Hematopoietic multipotent progenitor cell treated with erythropoietin and hydrocortisone succinate and interleukin-3 and kit ligand, for 4 days (in vitro differentiated cells): Measurements from ENCODE around the gene CPT1A.

Source experiments
- DNase-seq: peaks from one replicate; pipeline ENCODE4 v3.0.0-alpha.2; 2015

Gene CPT1A

DNA sequence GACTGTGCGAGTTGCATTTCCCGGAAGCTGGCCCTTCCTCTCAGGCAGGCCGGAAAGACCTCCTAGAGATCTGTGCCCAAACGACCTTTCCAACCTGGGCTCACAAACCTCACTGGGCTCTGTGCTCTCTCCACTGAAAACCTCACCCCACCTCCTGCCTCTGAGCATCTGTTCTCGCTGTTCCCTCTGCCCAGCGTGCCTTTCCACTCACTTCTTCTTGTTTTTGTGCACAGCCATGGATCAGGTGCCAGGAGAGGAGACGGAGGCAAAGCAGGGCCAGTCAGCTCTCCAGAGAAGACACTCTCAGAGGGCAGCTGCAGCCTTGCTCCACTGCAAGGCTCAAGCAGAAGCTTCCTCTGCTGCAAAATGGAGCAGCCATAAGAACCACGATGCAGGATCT lies 10.9 kb upstream of the CPT1A start:
- DNase-seq: no peak

DNA sequence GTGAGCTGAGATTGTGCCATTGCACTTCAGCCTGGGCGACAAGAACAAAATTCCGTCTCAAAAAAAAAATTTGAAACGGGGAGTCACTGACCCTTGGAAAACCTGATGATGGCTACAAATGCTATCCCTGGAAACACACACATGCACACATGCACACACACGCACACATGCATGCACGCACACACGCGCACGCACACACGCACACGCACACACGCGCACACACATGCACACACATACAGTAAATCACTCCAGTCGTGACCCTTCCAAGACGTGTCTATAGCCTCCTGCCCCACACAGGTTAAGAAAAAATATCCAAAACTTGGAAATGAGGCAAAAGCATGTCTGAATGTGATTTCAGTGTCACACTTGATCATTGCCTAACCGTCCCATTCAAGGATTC lies 6.7 kb upstream of the CPT1A start:
- no peak for DNase-seq

DNA sequence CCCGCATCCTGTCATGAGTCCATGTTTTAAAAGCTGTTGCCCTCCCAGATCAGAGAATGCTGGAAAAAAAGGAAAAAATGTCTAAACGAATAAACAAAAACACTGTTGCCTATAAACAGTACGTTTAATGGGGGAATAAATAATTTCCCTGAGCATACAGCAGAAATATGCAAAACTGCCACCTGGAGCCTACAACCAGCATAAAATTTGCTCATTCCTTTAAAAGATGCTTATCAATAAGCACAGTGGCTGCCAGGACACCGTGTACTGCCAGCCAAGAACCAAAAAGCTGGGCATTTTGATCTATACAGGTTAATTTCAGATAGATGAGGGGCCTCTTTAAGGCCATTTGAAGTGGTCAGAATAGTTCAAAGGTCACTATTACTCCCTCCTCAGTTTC lies 5.7 kb upstream of the CPT1A start:
- DNase-seq: no peak

DNA sequence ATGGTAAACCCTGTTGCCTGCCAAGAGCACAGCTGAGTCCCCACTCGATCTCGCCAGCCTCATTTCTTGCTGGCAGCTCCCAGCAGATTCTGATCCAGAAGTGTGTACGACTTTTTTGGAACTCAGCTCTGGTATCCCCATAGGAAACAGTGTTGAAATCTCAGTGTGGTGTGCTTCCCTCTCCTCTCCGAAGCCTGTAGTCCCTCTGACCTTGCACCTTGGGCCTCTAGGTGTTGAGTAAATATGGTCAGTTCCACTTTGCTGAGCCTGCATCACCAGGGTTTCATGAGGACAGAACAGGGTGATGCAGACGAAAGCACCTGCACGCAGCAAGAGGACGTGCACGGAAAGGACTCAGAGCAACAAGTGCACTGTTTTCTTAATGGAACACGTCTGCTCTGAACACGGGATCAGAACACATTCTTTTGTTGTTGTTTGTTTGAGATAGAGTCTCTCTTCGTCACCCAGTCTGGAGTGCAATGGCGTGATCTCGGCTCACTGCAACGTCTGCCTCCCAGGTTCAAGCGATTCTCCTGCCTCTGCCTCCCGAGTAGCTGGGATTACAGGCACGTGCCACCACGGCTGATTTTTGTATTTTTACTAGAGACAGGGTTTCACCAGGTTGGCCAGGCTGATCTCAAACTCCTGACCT lies 3.8 kb upstream of the CPT1A start:
- no peak for DNase-seq

DNA sequence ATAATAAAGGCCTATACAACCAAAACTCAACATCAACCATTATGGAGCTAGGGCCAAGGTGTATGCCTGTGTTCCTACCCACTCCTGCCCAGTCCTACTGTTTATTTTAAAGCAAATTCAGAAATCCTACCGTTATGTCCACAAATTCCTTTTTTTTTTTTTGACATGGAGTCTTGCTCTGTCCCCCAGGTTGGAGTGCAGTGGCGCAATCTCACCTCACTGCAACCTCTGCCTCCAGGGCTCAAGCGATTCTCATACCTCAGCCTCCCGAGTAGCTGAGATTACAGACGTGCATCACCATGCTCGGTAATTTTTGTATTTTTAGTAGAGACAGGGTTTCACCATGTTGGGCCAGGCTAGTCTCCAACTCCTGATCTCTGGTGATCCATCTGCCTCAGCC lies 3.1 kb upstream of the CPT1A start:
- no peak for DNase-seq

DNA sequence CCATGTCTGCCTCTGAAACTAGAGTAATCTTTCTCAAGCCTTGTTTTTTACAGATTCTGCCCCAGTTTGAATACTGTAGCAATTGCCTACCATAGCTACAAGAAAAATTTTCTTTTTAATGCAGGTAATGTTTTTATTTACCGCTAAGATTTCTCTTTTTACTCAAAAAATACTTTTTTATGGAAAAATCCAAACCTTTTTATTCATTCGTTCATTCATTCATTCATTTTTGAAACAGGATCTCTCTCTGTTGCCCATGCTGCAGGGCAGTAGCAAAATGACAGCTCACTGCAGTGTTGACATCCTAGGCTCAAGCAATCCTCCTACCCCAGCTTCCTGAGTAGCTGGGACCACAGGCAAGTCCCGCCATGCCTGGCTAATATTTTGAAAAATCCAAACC lies 2.7 kb upstream of the CPT1A start:
- no peak for DNase-seq

DNA sequence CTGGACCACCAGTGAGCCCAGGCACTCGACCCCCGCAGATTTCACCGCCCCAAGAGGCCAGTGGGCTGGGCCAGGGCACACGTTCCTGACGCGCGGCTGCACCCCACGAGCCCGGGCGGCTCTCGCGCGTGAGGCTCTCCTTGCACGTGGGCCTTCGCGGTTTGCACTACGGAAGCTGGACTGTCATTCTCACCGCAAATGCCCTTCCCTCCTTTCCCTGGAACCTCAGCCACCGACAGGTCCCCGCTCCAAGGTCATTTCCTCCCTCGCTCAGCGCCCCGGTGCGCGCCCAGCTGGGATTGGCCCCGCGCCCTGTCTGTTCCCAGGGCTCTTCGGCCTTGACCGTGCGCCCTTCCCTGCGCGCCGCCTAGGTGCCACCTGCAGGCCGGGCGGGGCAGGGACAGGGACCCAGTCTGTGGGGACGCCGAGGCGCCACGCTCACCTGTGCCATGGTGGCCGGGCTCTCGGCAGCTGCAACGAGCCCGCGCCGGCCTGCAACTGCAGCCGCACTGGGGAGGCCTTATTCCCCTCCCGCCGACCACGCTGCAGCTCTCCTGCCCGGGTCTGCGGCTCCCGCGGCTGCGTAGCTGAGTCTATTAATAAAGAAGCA lies 2.1 kb upstream of the CPT1A start:
- peak; percentile 91 for DNase-seq

DNA sequence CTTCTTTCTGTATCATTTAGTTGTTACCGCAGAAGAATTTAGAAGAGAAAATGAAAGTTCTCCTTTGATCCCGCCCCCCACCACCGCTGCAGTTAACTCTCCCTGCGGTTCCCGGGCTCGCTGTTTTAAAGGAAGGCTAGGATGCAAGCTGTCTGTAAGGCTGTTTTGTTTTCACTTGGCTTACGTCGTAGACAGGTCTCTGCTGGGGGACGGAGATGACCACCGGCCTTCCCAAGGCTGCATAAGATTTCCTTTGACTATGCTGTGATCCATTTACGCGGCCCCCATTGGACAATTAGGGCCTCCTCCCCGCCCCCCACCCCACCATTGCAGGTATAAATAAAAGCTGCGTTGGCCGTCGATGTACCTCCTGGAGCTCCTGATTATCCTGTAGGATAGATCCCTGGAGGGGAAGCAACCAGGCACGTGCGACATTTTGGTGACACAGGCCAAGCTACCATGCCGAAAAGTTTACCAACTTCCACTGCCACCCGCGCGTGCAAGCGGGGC lies 1.4 kb upstream of the CPT1A start:
- peak; percentile 89 for DNase-seq

DNA sequence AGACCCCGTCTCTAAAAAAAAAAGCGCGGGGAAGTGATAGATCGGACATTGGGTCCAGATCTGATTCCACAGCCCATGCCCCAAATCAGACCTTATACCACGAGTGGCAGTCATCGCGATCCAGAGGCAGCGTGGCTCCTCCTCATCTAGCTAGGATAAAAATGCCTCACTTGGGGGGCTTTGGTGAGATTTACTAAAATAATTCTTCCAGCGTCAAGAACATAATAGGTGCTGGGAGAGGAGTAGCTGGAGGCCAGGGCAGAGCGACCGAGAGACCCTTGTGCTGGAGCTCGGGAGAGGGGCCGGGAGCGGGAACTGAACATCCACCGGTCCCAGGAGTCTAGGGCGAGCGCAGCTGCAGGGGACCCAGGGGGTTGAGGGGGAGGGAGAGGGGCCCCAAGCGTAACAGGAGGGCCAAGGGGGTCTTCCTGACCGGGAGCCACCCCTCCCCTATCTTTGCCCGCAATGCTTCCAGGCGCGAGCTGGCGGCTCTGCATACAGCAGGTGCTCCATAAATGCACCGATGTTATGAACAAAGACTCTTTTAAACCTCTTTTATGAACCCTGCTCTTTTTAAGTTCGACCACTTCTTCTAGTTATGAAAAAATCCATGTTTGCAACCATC lies 823 bp upstream of the CPT1A start:
- peak; percentile 29 for DNase-seq

DNA sequence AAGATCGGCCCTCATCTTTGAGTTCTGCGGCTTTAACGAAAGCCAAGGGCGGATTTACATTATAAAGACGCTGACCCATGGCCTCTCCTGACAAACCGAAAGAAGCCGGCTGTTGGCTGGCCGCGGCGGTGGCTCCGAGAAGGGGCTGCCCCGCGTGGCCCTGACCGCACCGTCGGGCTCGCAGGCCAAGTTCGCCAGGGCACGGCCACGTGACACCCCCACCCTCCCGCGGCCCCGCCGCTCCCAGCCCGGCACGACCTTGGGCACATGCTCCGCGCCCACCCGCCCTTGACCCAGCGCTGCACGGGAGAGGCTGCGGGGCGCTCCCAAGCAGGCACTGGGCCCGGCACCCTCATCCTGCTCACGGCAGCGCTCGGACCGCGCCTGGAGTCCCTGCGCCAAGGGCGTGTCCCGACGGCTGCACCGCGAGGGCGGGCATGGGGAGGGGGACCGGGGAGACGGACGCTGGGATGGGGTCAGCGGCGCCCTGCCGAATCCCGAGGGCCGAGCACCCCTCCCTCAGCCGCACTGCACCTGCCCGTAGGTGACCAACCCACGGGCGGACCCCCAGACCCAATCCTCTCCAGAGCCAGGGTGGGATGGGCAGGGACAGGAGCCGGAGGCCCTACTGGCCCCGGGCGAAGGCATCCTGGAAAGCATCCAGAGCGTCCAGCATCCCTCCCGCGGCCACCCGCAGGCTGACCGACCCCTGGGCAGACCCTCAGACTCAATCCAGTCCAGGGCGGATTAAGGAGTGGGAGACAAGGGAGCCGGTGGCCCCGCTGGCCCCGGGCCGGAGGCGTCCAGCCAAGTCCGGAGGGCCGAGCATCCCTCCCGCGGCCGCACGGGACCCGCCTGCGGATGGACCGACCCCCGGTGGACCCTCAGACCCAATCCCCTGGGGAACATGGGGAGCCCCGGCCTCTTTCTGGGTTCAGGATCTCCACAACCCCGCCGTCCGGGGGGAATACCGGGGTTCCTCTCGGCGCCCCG lies 759 bp downstream of the CPT1A start:
- peak; percentile 73 for DNase-seq

DNA sequence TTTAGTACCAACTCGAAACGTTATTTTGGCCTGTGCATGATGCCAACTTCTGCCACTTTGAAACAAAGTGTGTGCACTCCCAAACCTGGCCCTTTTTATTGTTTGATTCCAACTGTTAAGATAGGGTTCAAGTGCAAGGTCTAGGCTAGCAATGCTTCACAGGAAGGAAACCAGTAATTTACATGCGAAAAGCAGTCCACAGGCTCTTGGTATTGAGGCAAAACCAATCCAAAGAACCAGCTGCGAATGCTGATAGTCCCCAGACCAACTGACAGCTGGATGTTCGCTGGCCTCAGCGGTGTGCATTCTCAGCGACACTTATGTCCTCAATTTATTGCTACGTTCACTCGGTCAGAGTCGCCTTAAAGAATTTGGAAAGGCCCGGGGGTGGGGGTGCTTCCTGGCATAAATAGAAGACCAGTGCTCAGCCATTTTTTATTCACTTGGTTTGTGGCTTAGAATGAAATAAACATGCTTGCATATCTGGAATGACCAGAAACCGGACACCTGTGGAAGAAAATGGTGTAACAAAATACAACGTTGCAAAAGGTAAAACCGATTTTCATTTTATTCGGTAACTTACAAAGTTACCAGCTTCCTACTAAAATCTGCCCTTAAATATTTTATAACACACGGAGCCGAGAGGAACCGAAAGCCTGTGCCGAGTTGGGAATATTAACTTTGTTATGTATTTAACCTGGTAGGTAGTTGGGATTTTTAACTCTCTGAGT lies 1.6 kb downstream of the CPT1A start:
- DNase-seq: peak; percentile 86

DNA sequence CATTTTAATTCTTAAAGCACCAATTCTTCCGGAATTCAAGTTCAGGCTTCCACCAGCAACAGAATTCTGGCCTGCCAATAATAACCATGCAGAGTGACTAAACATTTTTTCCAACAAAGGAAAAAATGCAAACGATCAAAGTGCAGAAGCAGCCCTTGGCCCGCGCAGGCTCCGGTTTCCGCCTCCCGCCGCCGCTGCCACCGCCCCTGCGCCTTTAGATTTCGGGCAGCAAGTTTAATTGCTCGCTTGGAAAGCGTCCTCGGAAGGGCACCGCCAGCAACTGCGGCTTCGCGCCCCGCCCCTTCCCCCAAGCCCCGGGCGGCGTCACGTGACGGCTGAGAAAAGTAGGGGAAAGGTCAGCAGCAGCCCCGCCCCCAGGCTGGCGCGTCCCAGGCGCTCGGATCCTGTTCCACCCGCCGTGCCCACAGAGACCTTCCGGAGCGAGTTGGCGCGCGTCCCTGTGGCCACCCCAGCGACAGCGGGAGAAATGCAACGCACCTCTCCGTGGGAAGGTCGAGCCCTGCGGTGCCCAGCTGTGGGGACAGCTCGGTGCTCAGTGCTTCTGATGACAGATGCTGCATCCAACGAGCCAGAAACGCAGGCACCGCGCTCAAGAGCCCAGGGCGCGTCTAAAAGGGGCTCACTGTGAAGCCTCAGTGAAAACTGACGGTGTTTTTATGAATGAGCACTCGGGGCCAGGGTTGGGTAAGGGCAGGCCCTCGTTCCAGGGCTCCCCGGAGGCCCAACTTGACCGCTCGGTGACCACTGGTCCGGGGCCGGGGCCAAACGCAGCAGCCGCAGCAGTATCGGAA lies 2.5 kb downstream of the CPT1A start:
- DNase-seq: peak; percentile 98

DNA sequence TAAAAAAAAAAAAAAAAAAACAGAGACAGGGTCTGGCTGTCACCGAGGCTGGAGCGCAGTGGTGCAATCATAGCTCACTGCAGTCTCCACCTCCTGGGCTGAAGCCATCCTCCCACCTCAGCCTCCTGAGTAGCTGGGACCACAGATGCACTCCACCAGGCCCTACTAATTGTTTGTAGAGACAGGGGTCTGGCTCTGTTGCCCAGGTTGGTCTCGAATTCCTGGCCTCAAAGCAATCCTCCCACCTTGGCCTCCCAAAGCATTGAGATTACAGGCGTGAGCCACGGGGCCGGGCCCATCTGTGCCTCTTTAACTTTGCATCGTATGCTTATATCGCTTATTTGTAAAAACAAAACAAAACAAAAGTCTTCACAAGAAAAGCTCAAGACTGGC lies 3.1 kb downstream of the CPT1A start:
- DNase-seq: peak; percentile 60

DNA sequence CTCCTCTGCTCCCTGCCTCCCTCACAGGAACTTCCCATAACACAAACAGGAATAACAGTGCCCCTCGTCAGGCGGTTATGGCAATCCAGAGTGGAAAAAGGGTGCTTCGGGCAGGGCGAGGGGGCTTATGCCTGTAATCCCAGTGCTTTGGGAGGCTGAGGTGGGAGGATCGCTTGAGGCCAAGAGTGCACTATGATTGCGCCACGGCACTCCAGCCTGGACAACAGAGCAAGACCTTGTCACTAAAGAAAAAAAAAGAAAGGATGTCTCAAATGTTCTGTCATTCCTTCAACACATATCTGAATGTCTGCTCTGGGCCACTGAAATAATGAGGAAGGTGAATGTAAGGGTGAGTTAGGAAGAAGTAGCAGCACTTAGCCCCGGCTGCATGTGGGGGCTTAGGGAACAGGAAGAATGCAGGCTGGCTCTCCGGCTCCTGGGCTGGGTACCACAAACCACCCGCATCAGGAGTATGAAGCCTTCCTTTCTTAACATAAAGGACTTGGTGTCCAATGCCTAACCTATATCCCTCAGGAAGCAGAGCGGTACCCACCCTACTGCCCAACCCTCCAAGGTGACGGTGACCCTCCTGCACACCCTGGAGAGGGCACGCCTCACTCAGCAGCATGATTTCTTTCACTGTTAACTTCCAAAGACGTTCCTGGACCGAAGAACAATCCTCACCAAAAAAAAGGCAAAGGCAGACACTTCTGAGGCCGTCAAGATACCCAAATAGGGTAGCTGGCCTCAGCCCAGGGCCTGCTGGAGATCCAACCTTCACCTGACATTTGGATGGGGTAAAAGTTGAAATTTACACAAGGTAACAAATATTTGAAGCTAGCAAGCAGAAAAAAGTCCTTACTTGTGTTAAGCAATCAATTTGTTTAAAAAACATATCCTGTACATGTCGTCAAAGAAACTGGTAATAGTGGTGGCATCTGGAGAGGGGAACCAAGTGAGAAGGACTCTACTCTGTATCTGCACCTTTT lies 3.8 kb downstream of the CPT1A start:
- DNase-seq: no peak

DNA sequence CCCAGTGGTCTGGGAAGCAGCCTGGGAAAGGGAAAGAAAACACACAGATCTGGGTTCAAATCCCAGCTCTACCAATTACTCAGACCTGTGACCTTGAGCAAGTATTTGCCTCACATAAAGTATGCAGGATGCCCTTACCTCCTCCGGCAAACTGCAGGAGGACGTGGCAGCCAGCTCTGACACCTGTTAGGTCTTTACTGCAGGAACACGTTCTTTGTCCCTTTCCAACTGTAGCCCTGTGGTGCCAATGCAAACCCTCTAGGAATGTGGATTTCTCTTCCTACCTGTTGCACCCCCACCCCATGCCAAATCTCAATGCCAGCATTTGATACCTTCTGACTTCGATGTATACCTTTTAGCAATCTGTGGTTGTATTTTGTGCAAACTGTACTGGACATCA lies 6.0 kb downstream of the CPT1A start:
- DNase-seq: no peak

DNA sequence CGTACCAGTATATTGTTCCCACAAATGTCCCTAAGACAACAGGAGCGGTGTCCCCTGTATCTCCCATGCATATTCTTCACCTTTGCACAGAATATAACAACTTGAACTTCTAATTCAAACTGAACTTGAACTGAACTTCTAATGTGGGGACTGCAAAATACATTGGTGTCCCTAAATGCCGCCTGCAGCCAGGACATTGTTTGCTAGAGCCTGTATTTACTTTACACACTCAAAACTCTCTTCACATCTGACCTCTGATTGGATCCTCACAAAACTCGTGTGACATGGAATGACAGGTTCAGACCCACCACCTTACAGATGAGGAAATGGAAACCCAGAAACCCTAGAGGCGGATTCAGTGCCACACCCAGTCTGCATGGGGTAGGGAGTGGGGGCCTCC lies 6.4 kb downstream of the CPT1A start:
- peak; percentile 35 for DNase-seq

DNA sequence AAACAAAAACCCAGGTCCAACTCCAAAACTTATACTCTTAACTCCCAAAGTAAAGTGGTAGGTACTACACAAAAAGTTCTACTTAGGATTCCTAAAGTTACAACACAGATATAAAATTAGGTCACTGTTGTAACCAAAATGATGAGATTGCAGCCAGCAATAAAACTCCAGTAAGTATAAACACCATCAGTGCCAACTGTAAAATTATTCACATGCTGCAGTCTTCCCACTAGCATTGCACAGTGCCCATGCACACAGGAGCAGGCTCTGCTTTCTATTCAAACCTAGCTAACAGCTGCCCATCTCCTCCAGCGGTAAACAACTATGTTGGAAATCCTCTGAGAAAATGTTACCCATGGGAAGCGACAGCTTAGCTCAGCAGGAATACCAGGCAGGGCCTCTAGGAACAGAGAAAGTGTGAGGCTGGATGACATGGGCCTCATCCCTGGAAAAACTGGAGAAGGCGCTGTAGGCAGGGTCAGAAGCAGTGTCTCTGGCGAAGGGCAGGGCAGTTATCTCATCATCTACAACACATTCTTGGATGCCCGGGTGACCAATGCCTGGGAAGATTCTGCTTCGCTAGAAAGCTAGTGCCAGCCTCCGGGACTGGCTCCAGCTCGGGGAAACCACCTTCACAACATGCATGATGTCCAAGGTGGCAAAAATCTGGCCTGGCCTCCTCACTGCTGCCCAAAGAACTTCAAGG lies 9.1 kb downstream of the CPT1A start:
- no peak for DNase-seq

DNA sequence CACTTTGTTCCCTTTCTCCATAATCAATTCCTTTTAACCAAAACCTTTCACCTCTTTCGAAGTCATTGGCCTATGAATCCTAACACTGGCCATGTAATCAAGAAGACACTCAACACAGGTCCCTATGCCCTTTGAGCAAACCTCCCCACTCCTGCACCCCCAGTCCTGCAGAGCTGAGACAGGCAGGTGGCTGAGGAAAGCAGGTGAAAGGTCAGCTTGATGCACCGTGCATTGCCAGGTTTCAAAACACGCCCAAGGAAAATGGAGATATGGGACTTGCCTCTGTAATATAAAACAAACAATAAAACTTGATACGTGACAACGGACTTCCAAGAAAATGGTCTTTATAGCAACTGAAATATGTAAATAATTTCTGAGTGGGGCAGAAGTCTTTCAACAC lies 10.6 kb downstream of the CPT1A start:
- no peak for DNase-seq

DNA sequence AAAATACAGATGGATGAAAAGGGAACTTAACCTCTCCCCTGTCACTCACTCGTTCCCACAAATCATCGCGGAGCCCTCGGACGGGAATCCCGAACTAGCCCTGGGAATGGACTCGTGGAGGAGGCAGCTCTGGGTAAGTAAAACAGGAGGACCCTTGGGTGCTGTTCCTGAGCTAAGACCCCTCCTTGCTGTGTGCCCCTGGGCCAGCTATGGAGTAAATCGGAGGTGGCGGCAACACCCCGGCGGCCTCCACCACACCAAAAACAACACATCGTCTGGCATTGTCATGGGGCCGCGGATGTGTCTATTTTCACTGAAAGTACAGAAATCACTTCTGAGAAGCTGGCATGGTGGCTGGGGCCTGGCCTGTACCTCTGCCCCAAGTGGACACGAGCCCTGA lies 12.1 kb downstream of the CPT1A start:
- peak; percentile 51 for DNase-seq

DNA sequence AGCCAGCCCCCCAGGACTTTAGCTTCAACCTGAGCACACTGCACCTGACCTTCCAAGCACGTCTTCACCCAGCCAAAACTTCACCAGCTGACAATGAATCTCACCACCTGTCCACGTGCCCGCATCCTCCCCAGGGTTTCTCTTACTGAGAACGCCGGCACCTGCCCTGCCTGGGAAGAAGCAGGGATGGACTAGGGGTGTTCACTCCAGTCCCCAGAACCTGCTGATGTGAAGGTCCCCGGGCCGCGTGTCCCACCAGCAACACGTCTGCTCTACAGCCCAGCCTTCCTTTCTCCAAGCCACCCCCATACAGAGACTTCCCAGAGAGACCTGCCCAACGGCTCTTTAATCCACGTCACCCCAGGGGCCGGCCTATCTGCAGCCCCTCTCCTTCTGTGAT lies 12.8 kb downstream of the CPT1A start:
- peak; percentile 65 for DNase-seq
